CD14-positive monocyte (primary cell): ENCODE results near the gene SRMS. TPM values are rescaled to one million over a fixed set of nuclear protein-coding genes. Genes with fewer than 3 reads are reported as not detected.

Experiments
- DNase-seq, 3 donors: peaks; one replicate each; pipeline ENCODE4 v3.0.0-alpha.2; 2011 to 2022
- H2AFZ ChIP-seq: 2 replicates; pipeline ENCODE4 v1.6.0; 2012; ENCODE audit warnings: mild to moderate bottlenecking, low read depth, low read length, inconsistent platforms; ENCODE audit not compliant: insufficient read depth, poor library complexity, severe bottlenecking
- H3K27ac ChIP-seq, 2 donors: 1 replicate in 1 of 2; 2 replicates in 1 of 2; pipeline ENCODE4 v1.5.1; 2012 to 2013; ENCODE audit warnings: low read length in 2 of 2, control low read depth in 1 of 2, inconsistent platforms in 1 of 2, low read depth in 1 of 2, mild to moderate bottlenecking in 1 of 2
- H3K27me3 ChIP-seq, 2 donors: one replicate each; pipeline versions ENCODE4 v1.6.0 to v1.6.1; 2011 to 2013; ENCODE audit warnings: low read length in 2 of 2; ENCODE audit not compliant: control insufficient read depth in 2 of 2, insufficient read depth in 2 of 2
- H3K36me3 ChIP-seq, 2 donors: replicated peaks in 1 of 2; 1 replicate in 1 of 2; 2 replicates in 1 of 2; pipeline versions ENCODE4 v1.5.1 to v1.6.1; 2012 to 2013; ENCODE audit warnings: low read length in 2 of 2, control low read depth in 1 of 2, inconsistent platforms in 1 of 2, mild to moderate bottlenecking in 1 of 2; ENCODE audit not compliant: insufficient read depth in 2 of 2, control insufficient read depth in 1 of 2
- H3K4me1 ChIP-seq, 2 donors: 1 replicate in 1 of 2; 2 replicates in 1 of 2; pipeline versions ENCODE4 v1.5.1 to v1.6.1; 2012 to 2013; ENCODE audit warnings: low read length in 2 of 2, control low read depth in 1 of 2, inconsistent platforms in 1 of 2, mild to moderate bottlenecking in 1 of 2, moderate library complexity in 1 of 2; ENCODE audit not compliant: insufficient read depth in 2 of 2, control insufficient read depth in 1 of 2
- H3K4me2 ChIP-seq: replicated peaks from 2 replicates; pipeline ENCODE3; 2012; ENCODE audit warnings: low read length, moderate library complexity, mild to moderate bottlenecking; ENCODE audit not compliant: poor library complexity, severe bottlenecking; ENCODE audit errors: extremely low read depth
- H3K4me3 ChIP-seq, 3 experiments: fragments of 200-600 bp in 1 of 3; sonication (generic) in 1 of 3; replicated peaks in 1 of 3; 1 replicate in 2 of 3; 2 replicates in 1 of 3; pipeline ENCODE4 v1.5.1; 2011 to 2013; ENCODE audit warnings: low read length in 3 of 3, mild to moderate bottlenecking in 3 of 3, control low read depth in 2 of 3, low read depth in 2 of 3, inconsistent platforms in 1 of 3, moderate library complexity in 1 of 3
- H3K79me2 ChIP-seq: 2 replicates; pipeline ENCODE4 v1.6.0; 2012; ENCODE audit warnings: mild to moderate bottlenecking, control low read depth, inconsistent platforms, low read length, moderate library complexity; ENCODE audit not compliant: insufficient read depth
- H3K9ac ChIP-seq: 2 replicates; pipeline ENCODE4 v1.6.0; 2017; ENCODE audit warnings: low read length, mild to moderate bottlenecking; ENCODE audit not compliant: insufficient read depth, poor library complexity, severe bottlenecking
- H3K9me3 ChIP-seq, 2 donors: replicated peaks in 1 of 2; 1 replicate in 1 of 2; 2 replicates in 1 of 2; pipeline versions ENCODE4 v1.5.1 to v1.6.1; 2012 to 2013; ENCODE audit warnings: low read length in 2 of 2, control low read depth in 1 of 2; ENCODE audit not compliant: control insufficient read depth in 1 of 2, insufficient read depth in 1 of 2
- H4K20me1 ChIP-seq: 2 replicates; pipeline ENCODE4 v1.6.0; 2012; ENCODE audit warnings: mild to moderate bottlenecking, low read length, control low read depth, moderate library complexity; ENCODE audit not compliant: insufficient read depth
- H3K27ac Mint-ChIP-seq, 7 donors: one replicate each; pipeline ENCODE4 v1.8.0; 2020; ENCODE audit warnings: mild to moderate bottlenecking in 7 of 7, mixed read lengths in 7 of 7, moderate library complexity in 6 of 7, inconsistent platforms in 2 of 7
- H3K27me3 Mint-ChIP-seq, 3 donors: one replicate each; pipeline ENCODE4 v1.8.0; 2021 to 2022; ENCODE audit warnings: low read depth in 3 of 3, mild to moderate bottlenecking in 3 of 3, mixed read lengths in 3 of 3, moderate library complexity in 3 of 3, inconsistent platforms in 1 of 3
- H3K36me3 Mint-ChIP-seq, 2 donors: one replicate each; pipeline ENCODE4 v1.8.0; 2020; ENCODE audit warnings: mixed read lengths in 2 of 2, inconsistent platforms in 1 of 2, mild to moderate bottlenecking in 1 of 2
- H3K4me1 Mint-ChIP-seq: one replicate; pipeline ENCODE4 v1.8.0; 2020; ENCODE audit warnings: mild to moderate bottlenecking, mixed read lengths
- H3K4me3 Mint-ChIP-seq, 2 donors: one replicate each; pipeline ENCODE4 v1.8.0; 2020; ENCODE audit warnings: mild to moderate bottlenecking in 2 of 2, mixed read lengths in 2 of 2, moderate library complexity in 1 of 2
- H3K9me3 Mint-ChIP-seq, 7 donors: one replicate each; pipeline ENCODE4 v1.8.0; 2020 to 2022; ENCODE audit warnings: mixed read lengths in 7 of 7, mild to moderate bottlenecking in 6 of 7, moderate library complexity in 6 of 7, inconsistent platforms in 2 of 7
- WGBS: methylation state at CpG from one replicate; pipeline ENCODE4 v1.1.5; 2013; ENCODE audit warnings: missing lambda C conversion rate; ENCODE audit not compliant: insufficient coverage; 5-methylcytosine and 5-hydroxymethylcytosine counted together
- intact Hi-C, 2 donors: fragments of 100-400 bp; cut with micrococcal nuclease; formaldehyde crosslinking; loops; one replicate each; pipeline versions ENCODE4 v1.15.0 to v1.15.1; 2023
- polyA plus RNA-seq, 3 donors: library from polyadenylated mRNA; depleted of rRNA in 1 of 3; unstranded in 2 of 3; stranded (reverse) in 1 of 3; fragments of 300-500 nt in 2 of 3; fragments of >200 nt in 1 of 3; fragmentation: Illumina TruSeq in 2 of 3; gene quantifications; 1 replicate in 2 of 3; 2 replicates in 1 of 3; pipeline ENCODE4 v1.2.3, GENCODE V29; 2012 to 2021
- TF ChIP-seq, protein P1 (sequence below): fragments of 200-600 bp; IDR thresholded peaks from one replicate; pipeline ENCODE4 v1.8.0; 2022; ENCODE audit warnings: antibody characterized with exemption, mild to moderate bottlenecking

The SRMS gene
- polyA plus RNA-seq, 3 donors: not detected

GRCh38 chr20:63560856-63561609 lies 13.5 kb upstream of the SRMS start:
- no peaks in the 10 kb centered on the region for H3K79me2 ChIP-seq
- H4K20me1 ChIP-seq: peaks cover 88% of the 10 kb centered on the region
- peaks cover 37 to 64% of the 10 kb centered on the region in 2 donors for H3K36me3 ChIP-seq
- DNase-seq: no peak
- no peak overlapping the region for H3K4me2 ChIP-seq
- 98% methylated on average over 25 of the region's 26 CpGs for WGBS
- no peak overlapping the region for H3K9ac ChIP-seq
- H3K27ac ChIP-seq: no peak overlapping the region
- H3K4me3 Mint-ChIP-seq: no peak overlapping the region
- peaks cover 37 to 67% of the 10 kb centered on the region in 2 donors for H3K36me3 Mint-ChIP-seq
- H3K27me3 Mint-ChIP-seq: peaks cover 18 to 73% (median 54%) of the 10 kb centered on the region in 3 donors
- no peak overlapping the region for H3K27ac Mint-ChIP-seq
- no peak overlapping the region for H2AFZ ChIP-seq
- peaks cover 6 to 30% (median 11%) of the 10 kb centered on the region in 7 donors for H3K9me3 Mint-ChIP-seq
- no peaks in the 10 kb centered on the region for H3K4me1 Mint-ChIP-seq
- TF ChIP-seq, protein P1, sequence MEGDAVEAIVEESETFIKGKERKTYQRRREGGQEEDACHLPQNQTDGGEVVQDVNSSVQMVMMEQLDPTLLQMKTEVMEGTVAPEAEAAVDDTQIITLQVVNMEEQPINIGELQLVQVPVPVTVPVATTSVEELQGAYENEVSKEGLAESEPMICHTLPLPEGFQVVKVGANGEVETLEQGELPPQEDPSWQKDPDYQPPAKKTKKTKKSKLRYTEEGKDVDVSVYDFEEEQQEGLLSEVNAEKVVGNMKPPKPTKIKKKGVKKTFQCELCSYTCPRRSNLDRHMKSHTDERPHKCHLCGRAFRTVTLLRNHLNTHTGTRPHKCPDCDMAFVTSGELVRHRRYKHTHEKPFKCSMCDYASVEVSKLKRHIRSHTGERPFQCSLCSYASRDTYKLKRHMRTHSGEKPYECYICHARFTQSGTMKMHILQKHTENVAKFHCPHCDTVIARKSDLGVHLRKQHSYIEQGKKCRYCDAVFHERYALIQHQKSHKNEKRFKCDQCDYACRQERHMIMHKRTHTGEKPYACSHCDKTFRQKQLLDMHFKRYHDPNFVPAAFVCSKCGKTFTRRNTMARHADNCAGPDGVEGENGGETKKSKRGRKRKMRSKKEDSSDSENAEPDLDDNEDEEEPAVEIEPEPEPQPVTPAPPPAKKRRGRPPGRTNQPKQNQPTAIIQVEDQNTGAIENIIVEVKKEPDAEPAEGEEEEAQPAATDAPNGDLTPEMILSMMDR: no peak
- no peaks in the 10 kb centered on the region for H3K4me1 ChIP-seq
- no peak overlapping the region for H3K4me3 ChIP-seq
- peaks cover 12 to 16% of the 10 kb centered on the region in 2 donors for H3K9me3 ChIP-seq
- intact Hi-C loops: loop anchor here in 1 of 2 donors (10.0 kb wide), 1 partner anchor 334 kb away; the partner anchor contains the start of gene DNAJC5
- H3K27me3 ChIP-seq: peaks cover 0 to 51% of the 10 kb centered on the region in 2 donors

GRCh38 chr20:63560333-63560805 lies 12.8 kb upstream of the SRMS start:
- peaks cover 31 to 61% of the 10 kb centered on the region in 2 donors for H3K36me3 Mint-ChIP-seq

More at GRCh38 chr20:63560333-63560805, 12.8 kb upstream of the SRMS start:
- H3K27ac ChIP-seq: no peak overlapping the region
- TF ChIP-seq, protein P1: no peak
- Mint-ChIP-seq H3K9me3 (peaks cover 3 to 24% (median 7%) of the 10 kb centered on the region in 7 donors), H3K27ac (peak overlapping the region in 1 of 7 donors; percentile 21), H3K27me3 (peaks cover 13 to 73% (median 54%) of the 10 kb centered on the region in 3 donors), H3K4me3 (peak overlapping the region in 1 of 2 donors; percentile 26), H3K4me1 (no peaks in the 10 kb centered on the region)
- H4K20me1 ChIP-seq: peaks cover 85% of the 10 kb centered on the region
- intact Hi-C loops: loop anchor here in 1 of 2 donors (10.0 kb wide), 1 partner anchor 334 kb away; the partner anchor contains the start of gene DNAJC5
- WGBS: 97% methylated on average over 16 of the region's 16 CpGs
- peaks cover 6 to 10% of the 10 kb centered on the region in 2 donors for H3K9me3 ChIP-seq
- H2AFZ ChIP-seq: no peak overlapping the region
- H3K79me2 ChIP-seq: no peaks in the 10 kb centered on the region
- H3K36me3 ChIP-seq: peaks cover 31 to 58% of the 10 kb centered on the region in 2 donors
- peaks cover 0 to 51% of the 10 kb centered on the region in 2 donors for H3K27me3 ChIP-seq
- H3K4me2 ChIP-seq: no peak overlapping the region
- H3K9ac ChIP-seq: no peak overlapping the region
- H3K4me1 ChIP-seq: no peaks in the 10 kb centered on the region
- no peak for DNase-seq
- H3K4me3 ChIP-seq: no peak overlapping the region
